ENCODE data around the gene FAM98B. TPM values are rescaled to one million over a fixed set of nuclear protein-coding genes. Genes with fewer than 3 reads are reported as not detected.

FAM98B gene
- total and polyA plus RNA-seq, 2 of the 8 experiments (the other 6 are each of a cell fraction or from before 2014, with no cell fraction given) = 5.9 to 48.4 TPM

- Histone ChIP-seq H2BK15ac (ENCODE audit: low read length) (no peak overlapping the region), H3K79me2 (ENCODE audit: control insufficient read depth in 1 of 2, insufficient read depth in 2 of 2, low read length in 2 of 2) (no peaks in the 10 kb centered on the region), H3K14ac (ENCODE audit: insufficient read length) (no peak overlapping the region), H3K79me1 (ENCODE audit: low read depth, low read length) (no peaks in the 10 kb centered on the region), H2BK5ac (ENCODE audit: low read depth, low read length) (no peak overlapping the region), H3K9ac (replicated peaks in 1 of 4; ENCODE audit: extremely low read depth in 1 of 4, low read depth in 3 of 4, low read length in 3 of 4) (no peak overlapping the region), H4K91ac (replicated peaks; ENCODE audit: insufficient read length, low read length) (no peak overlapping the region), H3K36me3 (ENCODE audit: control insufficient read depth in 2 of 4, insufficient read depth in 4 of 4, low read length in 3 of 4) (no peaks in the 10 kb centered on the region), H2BK12ac (ENCODE audit: low read depth, low read length) (no peak overlapping the region), H3K23ac (ENCODE audit: insufficient read length) (no peak overlapping the region), H4K8ac (ENCODE audit: extremely low read depth, insufficient read depth, low read length) (no peak overlapping the region), H3K4me1 (replicated peaks in 1 of 4; ENCODE audit: control insufficient read depth in 3 of 4, insufficient read depth in 4 of 4, low read length in 3 of 4) (peaks cover 0 to 16% (median 8%) of the 10 kb centered on the region in 4 experiments; a peak in 6 of 7 replicates), H3K23me2 (ENCODE audit: low read depth, low read length) (peaks cover 1% of the 10 kb centered on the region; the same call in 1 of the 2 replicates), H3K4me3 (ENCODE audit: extremely low read depth in 1 of 4, insufficient read depth in 2 of 4, low read depth in 3 of 4, low read length in 4 of 4) (no peak overlapping the region), H2BK120ac (replicated peaks; ENCODE audit: low read depth, low read length) (no peak overlapping the region), H2BK20ac (ENCODE audit: low read length) (no peak overlapping the region), H2AK5ac (ENCODE audit: low read depth, low read length) (no peak overlapping the region), H3K27me3 (replicated peaks in 1 of 4; ENCODE audit: control insufficient read depth in 3 of 4, extremely low read depth in 1 of 4, insufficient read depth in 3 of 4, low read length in 3 of 4) (no peaks in the 10 kb centered on the region), H3K56ac (replicated peaks; ENCODE audit: insufficient read length, low read depth, low read length) (no peak overlapping the region), H3K27ac (ENCODE audit: low read depth, low read length) (no peak overlapping the region), H4K5ac (ENCODE audit: insufficient read length, low read depth, low read length) (no peak overlapping the region), H4K20me1 (replicated peaks in 1 of 2; ENCODE audit: control insufficient read depth in 1 of 2, insufficient read depth in 2 of 2, low read length in 2 of 2) (no peaks in the 10 kb centered on the region), H2AFZ (ENCODE audit: low read length) (no peak overlapping the region), H3K4me2 (ENCODE audit: insufficient read depth in 1 of 2, low read depth in 2 of 2, low read length in 2 of 2) (no peak overlapping the region), H3K9me3 (ENCODE audit: insufficient read depth in 2 of 2, low read depth in 1 of 2, low read length in 1 of 2) (no peaks in the 10 kb centered on the region), H3K18ac (ENCODE audit: extremely low read depth, low read length) (no peak overlapping the region), H3K4ac (replicated peaks; ENCODE audit: insufficient read length, low read depth, low read length) (no peak overlapping the region)
- DNase-seq (ENCODE audit: low read depth in 1 of 2, low spot score in 2 of 2) = no peak
- CTCF ChIA-PET (ENCODE audit: partially characterized antibody) = interaction anchor here (0.6 to 2.4 kb wide), 8 partner anchors 11 to 386 kb away, joined by 3 to 8 read pairs (median 4); no protein-coding TSS in a partner anchor
- POLR2A ChIA-PET (ENCODE audit: partially characterized antibody) = interaction anchor here (1.4 to 1.8 kb wide), 3 partner anchors 9 to 62 kb away, joined by 3 to 6 read pairs (median 5); no protein-coding TSS in a partner anchor
- no peak for FAIRE-seq
- TF ChIP-seq TBP (IDR thresholded peaks at IDR 0.05; ENCODE audit: low read depth, low read length) (no peak), RFX5 (IDR thresholded peaks at IDR 0.05; ENCODE audit: borderline replicate concordance, low read depth, low read length) (no peak), SUZ12 (IDR thresholded peaks at IDR 0.05; ENCODE audit: low read length) (no peak), RAD21 (IDR thresholded peaks at IDR 0.05 in 1 of 2, conservative IDR thresholded peaks at IDR 0.05 in 1 of 2; ENCODE audit: low read depth in 2 of 2, low read length in 2 of 2) (no peak), SP2 (IDR thresholded peaks at IDR 0.05; ENCODE audit: low read length) (no peak), JUND (IDR thresholded peaks at IDR 0.05; ENCODE audit: low read length) (no peak), GABPA (IDR thresholded peaks at IDR 0.05; ENCODE audit: borderline replicate concordance, insufficient read depth, low read length) (no peak), EGR1 (IDR thresholded peaks at IDR 0.05; ENCODE audit: borderline replicate concordance, low read depth, low read length) (no peak), SIRT6 (IDR thresholded peaks at IDR 0.05; ENCODE audit: low read length) (no peak)
- 81% methylated on average over 5 of the region's 5 CpGs; no CpG with 5 or more reads in 1 of the 2 experiments for WGBS, 2 experiments (ENCODE audit: extremely low coverage in 1 of 2, insufficient coverage in 1 of 2, insufficient read length in 1 of 2, insufficient replicate concordance in 2 of 2, low coverage in 1 of 2, low lambda C conversion rate in 2 of 2, missing lambda C conversion rate in 1 of 2)
These were observed 62.7 kb downstream of the FAM98B start for GRCh38 chr15:38516626-38517025.
